Trophoblast cell (in vitro differentiated cells and primary cell): ENCODE measurements around the gene ASPA.

Experiments used
- DNase-seq, 2 donors: peaks; one replicate each; pipeline ENCODE4 v3.0.0-alpha.2; 2016
- H2AFZ ChIP-seq: 2 replicates; pipeline ENCODE4 v1.6.1; 2013; ENCODE audit warnings: low read length, moderate library complexity, mild to moderate bottlenecking; ENCODE audit not compliant: insufficient read depth, poor library complexity
- H2AK5ac ChIP-seq: 2 replicates; pipeline ENCODE4 v1.6.1; 2013; ENCODE audit warnings: mild to moderate bottlenecking, low read length
- H2BK120ac ChIP-seq: 2 replicates; pipeline ENCODE4 v1.6.1; 2013; ENCODE audit warnings: low read length, mild to moderate bottlenecking, moderate library complexity; ENCODE audit not compliant: insufficient read depth, poor library complexity
- H2BK12ac ChIP-seq: 2 replicates; pipeline ENCODE4 v1.6.1; 2013; ENCODE audit warnings: mild to moderate bottlenecking, low read length, moderate library complexity
- H2BK5ac ChIP-seq: 2 replicates; pipeline ENCODE4 v1.6.1; 2013; ENCODE audit warnings: low read length, low read depth, moderate library complexity, mild to moderate bottlenecking; ENCODE audit not compliant: poor library complexity
- H3K14ac ChIP-seq: 2 replicates; pipeline ENCODE4 v1.6.1; 2013; ENCODE audit warnings: mild to moderate bottlenecking, low read length
- H3K18ac ChIP-seq: 2 replicates; pipeline ENCODE4 v1.6.1; 2013; ENCODE audit warnings: mild to moderate bottlenecking, low read length
- H3K23ac ChIP-seq: 2 replicates; pipeline ENCODE4 v1.6.1; 2013; ENCODE audit warnings: low read length
- H3K27ac ChIP-seq: 2 replicates; pipeline ENCODE4 v1.5.1; 2013; ENCODE audit warnings: low read depth, mild to moderate bottlenecking, inconsistent platforms, low read length, moderate library complexity
- H3K27me3 ChIP-seq: 2 replicates; pipeline ENCODE4 v1.6.1; 2013; ENCODE audit warnings: inconsistent platforms, mild to moderate bottlenecking, low read length, moderate library complexity; ENCODE audit not compliant: insufficient read depth
- H3K36me3 ChIP-seq, 2 experiments: 1 replicate in 1 of 2; 2 replicates in 1 of 2; pipeline ENCODE4 v1.6.1; 2013; ENCODE audit warnings: low read length in 2 of 2, mild to moderate bottlenecking in 2 of 2, moderate library complexity in 1 of 2; ENCODE audit not compliant: insufficient read depth in 2 of 2, control insufficient read depth in 1 of 2
- H3K4ac ChIP-seq: 2 replicates; pipeline ENCODE4 v1.6.1; 2013; ENCODE audit warnings: low read depth, mild to moderate bottlenecking, low read length, moderate library complexity
- H3K4me1 ChIP-seq, 2 experiments: 1 replicate in 1 of 2; 2 replicates in 1 of 2; pipeline ENCODE4 v1.6.1; 2013; ENCODE audit warnings: low read length in 2 of 2, mild to moderate bottlenecking in 2 of 2, moderate library complexity in 1 of 2; ENCODE audit not compliant: insufficient read depth in 2 of 2, control insufficient read depth in 1 of 2
- H3K4me2 ChIP-seq: 2 replicates; pipeline ENCODE4 v1.6.1; 2013; ENCODE audit warnings: inconsistent platforms, mild to moderate bottlenecking, low read length, moderate library complexity
- H3K4me3 ChIP-seq: 2 replicates; pipeline ENCODE4 v1.5.1; 2013; ENCODE audit warnings: mild to moderate bottlenecking, low read depth, low read length, inconsistent platforms
- H3K79me1 ChIP-seq: one replicate; pipeline ENCODE4 v1.6.1; 2013; ENCODE audit warnings: low read length
- H3K79me2 ChIP-seq: 2 replicates; pipeline ENCODE4 v1.6.1; 2013; ENCODE audit warnings: low read length, mild to moderate bottlenecking; ENCODE audit not compliant: control insufficient read depth, insufficient read depth, poor library complexity
- H3K9ac ChIP-seq: 2 replicates; pipeline ENCODE4 v1.6.1; 2013; ENCODE audit warnings: mild to moderate bottlenecking, low read length
- H3K9me3 ChIP-seq: 2 replicates; pipeline ENCODE4 v1.6.1; 2013; ENCODE audit warnings: low read depth, mild to moderate bottlenecking, control low read depth, inconsistent platforms, low read length; ENCODE audit not compliant: insufficient read depth
- H4K12ac ChIP-seq: 2 replicates; pipeline ENCODE4 v1.6.1; 2013; ENCODE audit warnings: low read depth, mild to moderate bottlenecking, low read length, moderate library complexity
- H4K8ac ChIP-seq: 2 replicates; pipeline ENCODE4 v1.6.1; 2013; ENCODE audit warnings: low read depth, mild to moderate bottlenecking, low read length, moderate library complexity
- H4K91ac ChIP-seq: one replicate; pipeline ENCODE4 v1.6.1; 2013; ENCODE audit warnings: low read depth, mild to moderate bottlenecking, low read length, moderate library complexity
- WGBS: extraction: QIAGEN DNeasy Blood & Tissue Kit; methylation state at CpG from one replicate; pipeline ENCODE4 v1.1.7; 2013; ENCODE audit warnings: missing lambda C conversion rate; ENCODE audit not compliant: insufficient read length, insufficient coverage; ENCODE audit errors: extremely low coverage; 5-methylcytosine and 5-hydroxymethylcytosine counted together

ASPA gene

DNA sequence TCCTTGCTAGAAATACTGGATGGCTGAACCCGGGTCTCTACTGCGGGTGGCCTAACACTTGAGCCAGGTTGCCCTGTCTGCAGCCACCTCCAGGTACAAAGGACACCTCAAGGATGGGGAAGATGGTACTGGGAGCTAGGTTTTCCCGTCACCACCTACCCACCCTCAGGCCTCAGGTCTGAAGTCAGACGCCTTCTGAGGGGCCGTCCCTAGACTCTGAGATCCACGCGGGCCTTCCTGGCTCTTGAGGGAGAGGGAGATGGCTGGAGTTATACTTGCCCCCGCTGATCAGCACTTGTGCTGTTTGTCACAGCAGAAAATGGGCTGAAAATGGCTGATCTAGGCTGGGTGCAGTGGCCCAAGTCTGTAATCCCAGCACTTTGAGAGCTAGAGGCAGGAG lies 71.2 kb downstream of the ASPA start:
- H3K27ac ChIP-seq = no peak overlapping the region
- no peaks in the 10 kb centered on the region for H3K36me3 ChIP-seq
- H3K4me3 ChIP-seq = no peak overlapping the region
- no peak overlapping the region for H4K91ac ChIP-seq
- no peaks in the 10 kb centered on the region for H3K4me1 ChIP-seq
- H2AK5ac ChIP-seq = no peak overlapping the region
- H3K4me2 ChIP-seq = no peak overlapping the region
- no peak overlapping the region for H2AFZ ChIP-seq
- H2BK5ac ChIP-seq = no peak overlapping the region
- H3K79me1 ChIP-seq = no peaks in the 10 kb centered on the region
- no CpG with 5 or more reads among the region's 8 CpGs for WGBS
- H3K9me3 ChIP-seq = peaks cover 3% of the 10 kb centered on the region
- no peak overlapping the region for H3K4ac ChIP-seq
- H2BK12ac ChIP-seq = no peak overlapping the region
- H3K9ac ChIP-seq = no peak overlapping the region
- H3K14ac ChIP-seq = no peak overlapping the region
- no peaks in the 10 kb centered on the region for H3K27me3 ChIP-seq
- no peak overlapping the region for H4K8ac ChIP-seq
- no peak overlapping the region for H2BK120ac ChIP-seq
- no peak for DNase-seq
- no peak overlapping the region for H4K12ac ChIP-seq
- no peak overlapping the region for H3K18ac ChIP-seq
- no peak overlapping the region for H3K23ac ChIP-seq
- no peaks in the 10 kb centered on the region for H3K79me2 ChIP-seq

DNA sequence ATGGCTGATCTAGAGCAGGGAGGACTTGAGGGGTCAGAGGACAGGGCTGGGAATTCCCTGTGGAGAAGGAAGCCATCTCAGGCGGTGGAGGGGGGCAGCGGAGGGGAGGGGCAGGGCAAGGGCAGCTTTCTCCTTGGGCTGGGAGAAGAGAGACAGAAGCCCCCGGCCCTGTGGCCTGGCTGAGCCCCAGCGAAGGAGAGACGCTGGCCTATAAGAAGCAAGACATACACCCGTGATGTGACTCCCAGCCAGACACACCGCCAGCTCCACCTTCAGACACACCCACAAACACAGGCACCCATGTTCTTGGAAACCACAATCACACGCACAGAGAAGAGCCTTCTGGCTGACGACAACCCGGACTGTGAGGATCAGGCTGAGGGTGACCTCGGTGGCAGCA lies 71.8 kb downstream of the ASPA start:
- H3K79me1 ChIP-seq = no peaks in the 10 kb centered on the region
- H3K27ac ChIP-seq = no peak overlapping the region
- no peak for DNase-seq
- H2BK120ac ChIP-seq = no peak overlapping the region
- H3K9ac ChIP-seq = peak overlapping the region; percentile 16
- no peaks in the 10 kb centered on the region for H3K79me2 ChIP-seq
- H2AK5ac ChIP-seq = no peak overlapping the region
- no CpG with 5 or more reads among the region's 11 CpGs for WGBS
- H4K8ac ChIP-seq = no peak overlapping the region
- no peak overlapping the region for H3K18ac ChIP-seq
- H4K91ac ChIP-seq = no peak overlapping the region
- H2BK5ac ChIP-seq = no peak overlapping the region
- no peaks in the 10 kb centered on the region for H3K4me1 ChIP-seq
- no peak overlapping the region for H3K4me3 ChIP-seq
- H4K12ac ChIP-seq = no peak overlapping the region
- H3K23ac ChIP-seq = no peak overlapping the region
- no peak overlapping the region for H3K4me2 ChIP-seq
- H2BK12ac ChIP-seq = no peak overlapping the region
- peaks cover 3% of the 10 kb centered on the region for H3K9me3 ChIP-seq
- no peaks in the 10 kb centered on the region for H3K27me3 ChIP-seq
- no peak overlapping the region for H3K14ac ChIP-seq
- H3K36me3 ChIP-seq = no peaks in the 10 kb centered on the region
- H2AFZ ChIP-seq = no peak overlapping the region
- no peak overlapping the region for H3K4ac ChIP-seq

DNA sequence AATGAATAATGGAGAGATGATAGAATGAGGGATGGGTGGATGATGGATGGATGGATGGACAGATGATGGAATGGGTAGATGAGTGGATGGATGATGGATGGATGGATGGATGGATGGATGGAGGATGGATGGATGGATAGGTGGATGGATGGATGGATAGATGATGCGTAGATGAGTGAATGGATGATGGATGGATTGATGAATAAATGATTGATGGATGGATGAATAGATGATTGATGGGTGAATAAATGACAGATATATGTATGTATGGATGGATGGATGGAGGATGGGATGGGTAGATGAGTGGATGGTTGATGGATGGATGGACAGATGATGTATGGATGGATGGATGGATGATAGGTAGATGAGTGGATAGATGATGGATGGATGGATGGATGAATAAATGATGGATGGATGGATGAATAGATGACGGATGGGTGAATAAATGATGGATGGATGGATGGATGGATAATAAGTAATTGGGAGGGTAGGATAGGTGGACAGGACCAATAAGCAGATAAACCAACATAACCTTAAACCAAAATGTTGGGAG lies 73.9 kb downstream of the ASPA start:
- H4K8ac ChIP-seq = no peak overlapping the region
- no peak overlapping the region for H2BK5ac ChIP-seq
- H3K79me1 ChIP-seq = no peaks in the 10 kb centered on the region
- no peak overlapping the region for H2BK120ac ChIP-seq
- H3K4me1 ChIP-seq = no peaks in the 10 kb centered on the region
- H3K4ac ChIP-seq = no peak overlapping the region
- H3K14ac ChIP-seq = no peak overlapping the region
- no peak overlapping the region for H3K9ac ChIP-seq
- no peak overlapping the region for H3K4me2 ChIP-seq
- no peak overlapping the region for H2BK12ac ChIP-seq
- H3K23ac ChIP-seq = no peak overlapping the region
- peaks cover 3% of the 10 kb centered on the region for H3K9me3 ChIP-seq
- no peak for DNase-seq
- no peak overlapping the region for H3K4me3 ChIP-seq
- H4K12ac ChIP-seq = no peak overlapping the region
- H3K27me3 ChIP-seq = no peaks in the 10 kb centered on the region
- H4K91ac ChIP-seq = no peak overlapping the region
- no peak overlapping the region for H3K18ac ChIP-seq
- H2AFZ ChIP-seq = no peak overlapping the region
- H3K36me3 ChIP-seq = no peaks in the 10 kb centered on the region
- WGBS = 100% methylated on average over 2 of the region's 2 CpGs
- H2AK5ac ChIP-seq = no peak overlapping the region
- no peak overlapping the region for H3K27ac ChIP-seq
- H3K79me2 ChIP-seq = no peaks in the 10 kb centered on the region

DNA sequence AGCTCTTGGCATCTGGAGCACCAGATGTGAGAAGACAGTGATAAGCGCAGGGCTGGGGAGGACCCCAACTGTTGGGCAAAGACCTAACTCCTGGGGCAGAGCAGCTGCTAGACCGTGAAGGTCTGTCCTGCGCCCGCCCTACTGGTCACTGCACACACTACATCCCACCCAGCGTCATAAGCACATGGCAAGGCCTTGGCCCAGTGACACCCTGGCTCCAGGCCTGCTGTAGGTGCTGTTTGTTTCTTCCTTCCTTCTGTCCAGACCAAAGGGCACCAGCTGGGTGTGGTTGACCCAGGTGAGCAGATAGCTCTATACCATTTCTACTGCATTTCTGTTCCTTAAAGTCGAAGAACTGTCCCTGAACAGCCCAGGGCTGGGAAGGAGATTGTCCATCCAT lies 75.4 kb downstream of the ASPA start:
- Histone ChIP-seq H3K27ac (no peak overlapping the region), H3K27me3 (no peaks in the 10 kb centered on the region), H3K79me2 (no peaks in the 10 kb centered on the region), H2AK5ac (no peak overlapping the region), H3K36me3 (no peaks in the 10 kb centered on the region), H3K23ac (peak overlapping the region; percentile 47), H3K9me3 (peaks cover 3% of the 10 kb centered on the region), H3K4me3 (no peak overlapping the region), H4K91ac (no peak overlapping the region), H3K79me1 (no peaks in the 10 kb centered on the region), H3K4me2 (no peak overlapping the region), H3K4me1 (no peaks in the 10 kb centered on the region), H3K9ac (no peak overlapping the region), H2BK12ac (no peak overlapping the region), H3K4ac (no peak overlapping the region), H4K12ac (no peak overlapping the region), H4K8ac (no peak overlapping the region), H2BK120ac (no peak overlapping the region), H3K18ac (no peak overlapping the region), H3K14ac (no peak overlapping the region), H2BK5ac (no peak overlapping the region), H2AFZ (no peak overlapping the region)
- DNase-seq = no peak
- WGBS = no CpG with 5 or more reads among the region's 6 CpGs
